PC-9 (cell line): ENCODE measurements around the gene SLC25A53.
"Not testable (repeated sequence)": the region's sequence is repeated elsewhere in the genome, so short reads cannot be mapped to it uniquely, and the experiment has no call there.

Experiments used
- CTCF ChIP-seq: fragments of 200-600 bp; sonication (generic); conservative IDR thresholded peaks from 2 replicates; pipeline ENCODE4 v1.6.1; 2017; ENCODE audit warnings: mixed run types, antibody characterized with exemption, mild to moderate bottlenecking, moderate library complexity
- EZH2 ChIP-seq: fragments of 200-600 bp; sonication (generic); IDR thresholded peaks from 2 replicates; pipeline ENCODE4 v1.8.0; 2017; ENCODE audit warnings: antibody characterized with exemption, low read depth

GRCh38 chrX:104077854-104078253 is 79.0 kb downstream of the SLC25A53 start:
- TF ChIP-seq CTCF, EZH2: not testable (repeated sequence)
